ENCODE data around the gene METTL3.

Gene METTL3

DNA sequence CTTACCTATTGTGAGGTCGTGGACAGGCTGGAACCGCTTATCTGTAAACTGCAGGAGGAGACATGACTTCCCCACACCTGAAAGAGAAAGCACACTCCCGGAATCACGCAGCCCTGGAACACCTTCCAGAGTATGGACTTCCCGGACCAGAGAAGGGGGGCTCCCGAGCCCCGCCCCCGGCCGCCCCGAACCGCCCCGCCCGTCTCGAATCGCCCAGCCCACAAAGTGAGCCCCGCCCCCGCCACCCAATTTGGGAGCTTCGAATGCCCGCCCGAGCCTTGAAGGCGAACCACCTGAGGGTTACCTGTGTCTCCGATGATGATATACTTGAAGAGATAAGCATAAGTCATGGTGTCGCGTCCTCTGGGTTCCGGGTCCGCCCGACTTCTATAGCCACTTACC lies 34.6 kb downstream of the METTL3 start:
- no peak for DNase-seq

DNA sequence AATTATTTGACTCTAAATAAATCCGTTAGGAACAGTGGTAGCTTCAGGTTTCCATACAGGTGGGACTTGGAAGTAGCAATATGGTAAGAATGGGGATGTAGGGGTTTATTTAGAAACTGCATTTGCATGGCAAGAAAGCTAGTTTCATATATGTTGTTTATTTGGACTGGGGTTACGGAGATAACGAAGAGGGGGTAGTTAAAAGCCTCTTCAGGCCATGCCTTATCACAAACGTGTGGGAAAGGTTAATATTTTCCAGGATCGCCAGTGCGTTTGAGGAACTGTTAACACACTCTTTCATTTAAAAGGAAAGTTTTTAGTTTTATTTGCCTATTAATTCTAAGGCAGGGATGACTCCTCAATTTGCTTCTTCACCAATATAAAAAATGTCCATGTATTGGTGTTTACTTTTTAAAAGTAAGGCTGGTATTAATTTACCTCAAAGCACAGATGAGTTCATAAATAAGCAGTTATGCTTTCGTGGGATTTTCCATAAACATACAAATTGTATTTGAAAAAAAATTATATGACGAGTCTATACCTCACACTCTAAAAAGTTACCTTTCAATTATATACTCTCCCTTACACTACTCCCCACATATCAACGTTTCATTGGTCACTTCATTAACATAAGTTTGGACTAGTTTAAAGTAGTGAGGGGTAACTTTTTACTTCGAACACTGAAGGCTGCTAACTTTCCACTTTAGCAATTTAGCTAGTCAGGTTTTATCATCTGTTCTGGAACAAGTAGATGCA lies 35.2 kb downstream of the METTL3 start:
- DNase-seq, result no peak

DNA sequence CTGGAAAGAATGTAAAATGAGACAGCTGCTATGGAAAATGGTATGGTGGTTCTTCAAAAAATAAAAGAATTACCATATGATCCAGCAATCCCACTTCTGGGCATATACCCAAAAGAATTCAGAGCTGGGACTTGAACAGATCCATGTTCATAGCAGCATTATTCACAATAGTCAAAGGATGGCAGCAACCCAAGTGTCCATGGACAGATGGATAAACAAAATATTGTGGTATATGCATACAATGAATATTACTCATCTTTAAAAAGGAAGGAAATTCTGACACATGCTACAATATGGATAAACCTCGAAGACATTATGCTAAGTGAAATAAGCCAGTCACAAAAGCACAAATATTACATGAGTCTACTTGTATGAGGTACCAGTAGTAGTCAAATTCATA lies 43.5 kb downstream of the METTL3 start:
- DNase-seq, result peak; percentile 99

DNA sequence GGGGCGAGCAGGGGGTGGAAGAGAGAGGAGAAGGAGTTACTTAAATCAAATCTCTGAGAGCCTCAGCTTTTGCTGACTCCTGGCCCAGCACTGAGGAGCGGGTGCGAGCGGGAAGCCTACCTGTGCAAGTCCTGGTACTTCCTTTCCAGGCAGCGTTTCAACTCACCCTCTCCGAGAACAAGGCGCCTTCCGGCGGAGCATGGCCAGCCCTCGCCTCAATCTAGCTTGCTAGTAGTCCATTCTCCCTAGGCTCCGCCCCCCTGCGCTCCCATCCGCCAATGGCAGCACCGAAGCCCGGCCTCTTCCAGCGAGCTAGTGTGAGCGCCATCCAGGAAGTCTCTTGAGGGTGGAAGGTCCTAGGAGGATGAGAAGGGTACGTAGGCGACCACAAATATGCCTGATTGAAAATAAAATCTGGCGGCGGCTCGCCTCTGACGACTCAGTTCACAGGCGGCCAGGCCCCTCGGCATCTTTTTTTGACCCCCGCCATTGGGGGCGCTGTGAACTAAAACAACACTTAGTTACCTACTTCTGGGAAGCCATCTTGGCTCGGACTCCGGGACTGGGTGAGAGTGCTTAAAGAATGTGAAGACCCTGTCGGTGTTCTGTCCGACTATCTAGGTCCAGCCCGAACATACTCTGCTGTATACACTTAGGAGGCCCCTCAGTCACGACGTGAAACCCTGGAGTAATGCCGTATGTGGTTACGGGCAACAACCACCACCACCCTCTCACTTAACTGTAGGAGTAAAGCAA lies 55.0 kb downstream of the METTL3 start, which contains the start of gene CHD8:
CHD8 (minus strand) TSS at position 212 of the 756 bp plus-strand sequence. CDS start 24,480 bp downstream, outside the sequence.
- DNase-seq, result peak; percentile 100

DNA sequence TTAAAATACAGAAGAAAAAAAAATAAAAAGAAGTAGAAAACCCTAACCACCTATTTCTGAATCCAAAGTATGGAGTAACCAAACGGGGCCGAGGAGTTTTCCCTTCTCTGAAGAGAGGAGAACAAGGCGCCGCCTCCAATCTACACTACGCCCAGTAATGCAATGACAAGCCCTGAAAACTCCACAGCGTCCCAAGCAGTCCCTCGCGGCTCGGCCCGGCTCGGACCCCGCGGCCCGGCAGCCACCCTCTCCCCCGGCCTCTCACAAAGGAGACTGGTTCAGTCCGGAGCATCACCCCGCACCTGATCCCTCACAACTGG lies 55.6 kb downstream of the METTL3 start:
- DNase-seq, result peak; percentile 9

DNA sequence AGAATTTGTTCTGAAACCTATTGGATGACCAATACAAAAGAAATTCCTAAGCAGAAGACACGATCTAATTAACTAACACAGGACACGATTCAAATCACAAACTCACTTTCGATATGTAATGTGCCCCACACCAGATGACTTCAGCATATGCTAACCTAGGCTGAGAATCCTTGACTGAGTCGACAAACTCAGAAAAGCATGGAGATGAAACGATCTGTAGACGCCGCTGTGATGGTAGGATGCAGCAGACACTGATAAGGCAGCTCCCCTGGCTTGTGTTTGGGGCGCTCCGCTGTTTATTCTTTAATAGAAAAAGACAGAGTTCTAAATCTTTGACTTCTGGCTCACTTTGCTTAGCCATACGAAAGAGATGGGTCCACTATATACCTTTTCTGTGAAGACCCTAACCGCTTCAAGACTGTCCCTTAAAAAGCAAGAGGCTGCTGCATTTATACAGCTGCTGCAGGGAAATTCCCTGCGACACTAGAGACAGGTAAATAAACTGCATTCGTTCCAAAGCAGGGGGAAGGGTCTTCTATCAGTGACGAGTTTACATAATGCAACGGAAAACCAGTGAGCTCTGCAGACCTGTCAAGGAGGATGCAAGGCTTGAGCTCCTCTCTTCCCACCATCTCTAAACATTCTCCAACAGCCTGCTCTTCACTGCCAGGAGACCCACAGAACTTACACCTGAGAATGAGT lies 56.1 kb downstream of the METTL3 start:
- DNase-seq, result no peak

DNA sequence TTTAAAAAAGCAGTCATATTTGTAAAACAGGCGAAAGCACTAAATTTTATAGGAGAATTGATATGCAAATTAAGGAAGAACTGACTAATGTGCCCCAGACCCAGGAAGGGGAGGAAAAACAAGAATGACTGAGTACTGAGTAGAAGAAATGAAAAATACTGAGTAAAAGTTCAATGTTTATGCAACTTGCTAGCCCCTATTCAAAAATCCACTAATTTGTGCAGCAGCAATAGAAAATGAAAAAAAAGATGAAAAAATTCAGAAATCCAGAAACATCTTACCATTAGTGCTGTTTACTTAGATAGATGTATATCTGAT lies 61.3 kb downstream of the METTL3 start:
- DNase-seq, result no peak

All from fibroblast of skin of scalp (primary cell).